GM19099 (cell line): ENCODE results near the gene CHADL.

Experiments
- POLR2A ChIP-seq: IDR thresholded peaks from 3 replicates; pipeline ENCODE4 v1.6.1; 2011; ENCODE audit warnings: low read depth; ENCODE audit not compliant: insufficient read length; ENCODE audit errors: extremely low read depth

Gene CHADL

DNA sequence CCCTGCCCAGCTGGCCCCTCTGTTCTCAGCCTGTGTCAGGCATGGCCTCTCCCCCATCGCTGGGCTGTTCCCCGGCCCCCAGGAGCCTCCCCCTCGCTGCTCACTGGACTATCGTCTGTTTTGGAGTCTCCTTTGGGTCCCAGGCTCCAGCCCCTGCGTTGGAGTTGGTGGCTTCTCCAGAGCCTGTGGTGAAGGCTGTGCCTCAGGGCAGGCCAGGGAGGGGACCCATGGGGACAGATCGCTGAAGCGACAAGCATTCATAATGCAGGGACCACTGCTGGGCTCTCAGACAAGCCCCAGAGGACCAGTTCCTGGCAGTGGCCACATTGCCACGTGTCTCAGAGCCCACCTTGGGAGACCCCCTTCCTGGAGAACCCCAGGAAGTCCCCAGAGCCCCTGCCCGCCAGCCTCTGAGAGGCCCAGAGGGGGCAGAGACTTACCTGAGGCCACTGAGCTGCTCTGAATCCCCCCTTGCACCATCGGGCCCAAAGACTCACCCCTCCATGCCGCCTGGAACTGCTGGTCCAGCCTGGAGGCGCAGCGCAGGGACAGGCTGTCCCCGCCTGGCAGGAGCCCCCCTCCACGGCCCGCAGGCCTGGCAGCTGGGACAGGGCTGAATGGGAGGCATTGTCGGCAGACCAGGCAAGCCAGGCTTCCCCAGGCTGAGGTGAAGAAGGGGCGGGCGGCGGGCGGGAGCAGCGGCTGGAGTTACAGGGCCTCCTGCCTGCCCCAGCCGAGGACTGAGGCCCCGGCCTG lies at the start of gene CHADL:
TSS of gene CHADL (minus strand) at position 555 of the 756 bp plus-strand sequence. CDS start at position 505, 50 bp downstream.
- TF ChIP-seq POLR2A = no peak

DNA sequence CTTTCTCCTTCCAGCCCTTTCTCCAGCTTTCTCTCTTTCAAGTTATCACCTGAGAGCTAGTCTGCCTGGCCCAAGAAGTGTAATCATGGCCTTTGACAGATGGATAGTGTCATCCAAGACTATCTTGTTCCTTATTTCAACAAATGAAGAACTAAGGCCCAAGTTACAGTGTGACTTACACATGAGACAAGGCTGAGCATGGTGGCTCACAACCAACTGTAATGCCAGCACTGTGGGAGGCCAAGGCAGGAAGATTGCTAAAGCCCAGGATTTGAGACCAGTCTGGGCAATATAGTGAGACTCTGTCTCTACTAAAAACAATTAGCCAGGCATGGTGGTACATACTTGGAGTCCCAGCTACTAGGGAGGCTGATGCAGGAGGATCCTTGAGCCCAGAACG lies 48.9 kb upstream of the CHADL start:
- TF ChIP-seq POLR2A = no peak

DNA sequence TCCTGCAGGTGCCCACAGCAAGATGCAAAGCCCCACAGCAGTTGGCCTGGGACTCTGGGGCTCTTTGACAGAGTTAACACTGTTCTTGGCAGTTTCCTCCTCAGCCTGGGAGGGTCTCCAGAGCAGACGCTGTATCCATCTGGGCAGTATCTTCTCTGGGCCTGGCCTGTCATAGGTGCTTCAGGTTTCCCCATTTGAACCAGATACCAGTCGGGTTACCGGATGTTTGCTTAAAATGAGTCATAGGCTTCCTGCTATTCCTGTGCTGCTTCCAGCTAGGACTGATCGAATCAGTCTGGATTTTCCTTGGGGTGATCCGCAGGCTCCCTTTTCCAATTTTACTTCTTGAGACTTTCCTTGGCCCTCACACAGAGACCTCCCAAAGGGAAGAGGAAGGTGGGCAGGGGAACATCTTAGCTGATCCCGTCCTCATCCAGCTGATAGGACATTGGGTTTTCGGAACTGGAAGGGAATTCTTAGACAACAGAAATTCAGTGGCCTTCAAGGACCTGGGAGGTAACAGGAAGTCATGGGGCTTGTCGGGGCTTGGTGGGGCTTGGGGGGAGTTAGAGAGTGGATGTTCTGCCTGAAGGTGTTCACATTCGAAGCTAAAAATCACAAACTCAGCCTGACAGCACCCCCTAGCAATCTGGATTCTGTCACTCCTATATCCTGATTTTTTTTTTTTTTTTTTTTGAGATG lies 47.7 kb upstream of the CHADL start:
- TF ChIP-seq POLR2A = no peak

DNA sequence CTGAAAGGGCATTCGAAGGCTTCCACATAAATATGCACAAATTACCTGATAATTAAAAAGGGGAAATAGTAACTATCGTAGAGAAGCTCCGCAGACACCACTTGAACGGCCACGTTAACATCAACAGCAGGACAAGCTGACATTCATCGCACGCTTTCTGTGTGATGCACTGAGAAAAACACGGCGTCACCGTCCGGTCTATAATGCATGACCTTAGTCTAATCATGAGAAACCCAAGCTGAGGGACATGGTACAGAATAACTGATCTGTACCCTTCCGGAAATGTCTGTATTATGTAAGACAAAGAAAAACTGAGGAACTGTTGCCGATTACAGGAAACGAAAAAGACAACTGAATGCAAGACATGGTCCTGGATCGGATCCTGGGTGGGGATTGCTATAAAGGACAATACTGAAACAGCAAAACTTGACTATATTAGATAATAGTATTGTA lies 45.9 kb upstream of the CHADL start:
- TF ChIP-seq POLR2A = no peak

DNA sequence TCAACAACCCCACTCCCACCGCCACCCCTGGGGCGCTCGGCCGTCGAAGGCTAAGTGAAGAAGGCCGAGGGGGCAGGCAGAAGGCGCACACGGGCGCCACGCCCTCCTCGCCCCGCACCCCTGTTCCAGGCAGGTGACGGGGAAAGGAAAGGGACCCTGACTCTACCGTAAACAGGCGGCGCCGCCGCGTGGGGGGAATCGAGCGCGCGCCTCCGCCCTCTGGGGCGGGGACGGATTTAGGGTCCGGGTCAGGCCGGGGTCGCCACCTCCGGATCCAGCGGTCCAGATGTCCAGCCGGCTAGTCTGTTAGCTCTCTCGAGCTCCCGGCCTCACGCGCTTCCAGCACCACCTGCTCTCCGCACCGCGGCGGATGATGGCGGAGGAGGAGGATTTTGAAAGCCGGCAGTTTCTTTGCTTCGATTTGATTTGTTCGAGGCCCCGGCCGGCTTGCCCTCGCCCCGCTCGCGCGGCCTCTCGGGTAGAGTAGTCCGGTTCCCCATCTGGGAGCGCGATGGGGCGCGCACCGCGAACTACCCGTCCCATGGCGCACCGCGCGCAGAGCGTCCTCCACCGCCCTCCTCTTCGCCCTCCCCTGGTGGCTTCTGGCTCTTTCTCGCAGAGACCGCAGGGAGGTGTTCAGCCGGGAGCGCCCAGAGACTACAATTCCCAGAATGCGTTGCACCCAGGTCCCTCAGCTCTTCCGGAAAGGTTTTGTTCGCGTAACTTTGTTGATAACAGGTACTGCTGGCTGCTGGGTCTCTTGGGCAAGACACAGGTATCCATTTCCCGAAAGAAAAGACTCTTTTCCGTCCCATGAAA lies 45.3 kb upstream of the CHADL start, which contains the start of gene RANGAP1:
TSS of gene RANGAP1 (minus strand) at position 368 of the 819 bp plus-strand sequence. CDS start 5,143 bp downstream, outside the sequence.
- peak; percentile 79 for TF ChIP-seq POLR2A

- TF ChIP-seq POLR2A = no peak
Measured at GRCh38 chr22:41285441-41285819, 44.7 kb upstream of the CHADL start.

GRCh38 chr22:41284465-41284864 lies 43.7 kb upstream of the CHADL start:
- no peak for TF ChIP-seq POLR2A

DNA sequence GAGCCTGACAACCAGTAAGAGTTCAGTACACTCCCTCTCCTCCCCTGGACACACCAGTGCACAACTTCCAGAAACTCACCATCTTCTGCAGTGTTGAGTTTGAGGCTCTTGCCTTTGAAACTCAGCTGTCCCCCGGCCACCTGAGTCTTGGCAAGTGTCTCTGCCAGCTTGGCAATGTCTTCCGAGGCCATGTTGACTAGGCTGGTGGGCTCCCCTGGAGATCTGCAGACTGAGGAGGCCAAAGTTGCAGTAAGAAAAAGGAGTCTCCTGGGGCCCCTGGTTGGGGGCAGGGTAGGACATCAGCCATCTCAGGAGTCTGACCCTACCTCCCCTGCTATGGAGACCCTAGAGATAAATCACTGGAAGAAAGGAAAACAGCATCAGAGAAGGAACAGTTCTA lies 40.1 kb upstream of the CHADL start:
- no peak for TF ChIP-seq POLR2A

- no peak for TF ChIP-seq POLR2A
Measured at GRCh38 chr22:41280065-41280464, 39.3 kb upstream of the CHADL start.

- TF ChIP-seq POLR2A = no peak
Measured at GRCh38 chr22:41274856-41275255, 34.1 kb upstream of the CHADL start.

- no peak for TF ChIP-seq POLR2A
Measured at GRCh38 chr22:41273128-41273527, 32.4 kb upstream of the CHADL start.

- TF ChIP-seq POLR2A = no peak
Measured at GRCh38 chr22:41271787-41272186, 31.1 kb upstream of the CHADL start.

GRCh38 chr22:41267958-41268357 lies 27.2 kb upstream of the CHADL start:
- TF ChIP-seq POLR2A = no peak

GRCh38 chr22:41264408-41264941 lies 23.7 kb upstream of the CHADL start:
- TF ChIP-seq POLR2A = no peak

GRCh38 chr22:41263704-41264103 lies 23.0 kb upstream of the CHADL start:
- no peak for TF ChIP-seq POLR2A
